Muscle layer of duodenum (tissue), 2 donors: Measurements from ENCODE around the gene ADGRL3.

Experiments
- H3K27ac ChIP-seq: one replicate; pipeline ENCODE4 v1.7.0; 2013; ENCODE audit warnings: mild to moderate bottlenecking, low read length
- H3K27me3 ChIP-seq: one replicate; pipeline ENCODE4 v1.7.0; 2013; ENCODE audit warnings: low read depth, mild to moderate bottlenecking, control low read depth, low read length
- H3K36me3 ChIP-seq, 2 donors: one replicate each; pipeline ENCODE4 v1.7.0; 2013; ENCODE audit warnings: low read length in 2 of 2, control low read depth in 1 of 2, mild to moderate bottlenecking in 1 of 2; ENCODE audit not compliant: insufficient read depth in 2 of 2, control insufficient read depth in 1 of 2
- H3K4me1 ChIP-seq, 2 donors: one replicate each; pipeline ENCODE4 v1.7.0; 2013; ENCODE audit warnings: low read length in 2 of 2, mild to moderate bottlenecking in 2 of 2, control low read depth in 1 of 2, moderate library complexity in 1 of 2; ENCODE audit not compliant: insufficient read depth in 2 of 2, control insufficient read depth in 1 of 2
- H3K4me3 ChIP-seq, 2 donors: one replicate each; pipeline ENCODE4 v1.7.0; 2013; ENCODE audit warnings: low read length in 2 of 2, low read depth in 1 of 2, mild to moderate bottlenecking in 1 of 2
- H3K9me3 ChIP-seq, 2 donors: one replicate each; pipeline ENCODE4 v1.7.0; 2013; ENCODE audit warnings: low read length in 2 of 2, control low read depth in 1 of 2, mild to moderate bottlenecking in 1 of 2; ENCODE audit not compliant: control insufficient read depth in 1 of 2
- donor health status: healthy.

Gene ADGRL3

DNA sequence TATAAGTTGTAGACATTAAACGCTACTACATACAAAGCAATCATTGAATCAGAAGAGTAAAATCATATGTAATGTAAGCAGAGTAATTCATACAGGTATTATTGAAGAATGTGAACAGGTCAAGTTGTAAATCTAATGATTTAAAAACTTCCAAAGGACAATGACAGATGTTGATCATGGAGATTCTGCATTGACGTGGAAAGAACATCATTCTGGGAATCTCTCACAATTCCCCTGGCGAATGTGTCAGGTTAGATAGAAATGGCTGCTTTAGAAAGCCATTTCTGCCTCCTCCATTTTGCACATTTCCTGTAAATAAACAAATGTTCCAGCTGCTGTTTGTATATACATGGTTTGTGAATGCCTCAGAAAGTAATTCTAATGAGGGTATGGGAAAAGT is 719.4 kb downstream of the ADGRL3 start:
- H3K36me3 ChIP-seq, result no peaks in the 10 kb centered on the region
- H3K27me3 ChIP-seq, result no peaks in the 10 kb centered on the region
- no peak overlapping the region for H3K4me3 ChIP-seq
- no peaks in the 10 kb centered on the region for H3K4me1 ChIP-seq
- H3K9me3 ChIP-seq, result no peaks in the 10 kb centered on the region
- no peak overlapping the region for H3K27ac ChIP-seq

DNA sequence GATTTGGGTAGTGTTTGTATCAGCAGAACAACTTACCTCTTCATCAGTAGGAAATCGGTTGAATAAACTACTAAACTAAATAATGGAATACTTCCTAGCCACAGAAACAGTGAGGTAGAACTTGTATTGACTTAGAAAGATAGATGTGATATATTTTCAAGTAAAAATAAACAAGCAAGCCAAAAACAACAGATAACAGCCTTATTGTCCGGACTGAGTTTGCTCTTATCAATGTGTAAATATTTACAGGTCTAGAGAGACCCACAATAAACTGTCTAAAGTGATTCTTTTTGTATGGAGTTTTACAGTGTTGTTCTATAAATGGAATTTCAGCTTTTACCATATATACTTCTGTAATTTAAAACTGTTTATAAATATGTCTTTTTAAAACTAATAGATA is 721.8 kb downstream of the ADGRL3 start:
- Histone ChIP-seq H3K4me3 (no peak overlapping the region), H3K36me3 (no peaks in the 10 kb centered on the region), H3K4me1 (no peaks in the 10 kb centered on the region), H3K9me3 (no peaks in the 10 kb centered on the region), H3K27me3 (no peaks in the 10 kb centered on the region), H3K27ac (no peak overlapping the region)

DNA sequence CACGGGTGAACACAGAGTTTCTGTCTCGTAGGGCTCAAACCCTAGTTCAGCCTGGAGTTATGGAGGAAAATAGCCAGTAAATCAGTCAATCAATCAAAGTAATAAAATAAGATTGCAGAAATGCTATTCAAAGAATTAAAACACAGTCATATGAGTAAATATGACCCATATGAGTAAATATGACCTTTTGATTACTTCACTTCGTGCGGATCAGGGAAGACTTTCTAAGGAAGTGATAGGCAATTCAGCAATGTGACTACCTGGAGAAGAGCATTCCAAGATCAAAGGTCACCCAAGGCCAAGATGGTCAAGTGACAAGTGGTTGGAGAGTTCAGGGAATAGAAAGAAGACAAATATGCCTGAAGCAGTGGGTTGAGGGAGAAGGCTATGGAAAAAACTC is 722.6 kb downstream of the ADGRL3 start:
- H3K36me3 ChIP-seq, result no peaks in the 10 kb centered on the region
- H3K27ac ChIP-seq, result no peak overlapping the region
- no peak overlapping the region for H3K4me3 ChIP-seq
- H3K9me3 ChIP-seq, result no peaks in the 10 kb centered on the region
- H3K4me1 ChIP-seq, result no peaks in the 10 kb centered on the region
- no peaks in the 10 kb centered on the region for H3K27me3 ChIP-seq

DNA sequence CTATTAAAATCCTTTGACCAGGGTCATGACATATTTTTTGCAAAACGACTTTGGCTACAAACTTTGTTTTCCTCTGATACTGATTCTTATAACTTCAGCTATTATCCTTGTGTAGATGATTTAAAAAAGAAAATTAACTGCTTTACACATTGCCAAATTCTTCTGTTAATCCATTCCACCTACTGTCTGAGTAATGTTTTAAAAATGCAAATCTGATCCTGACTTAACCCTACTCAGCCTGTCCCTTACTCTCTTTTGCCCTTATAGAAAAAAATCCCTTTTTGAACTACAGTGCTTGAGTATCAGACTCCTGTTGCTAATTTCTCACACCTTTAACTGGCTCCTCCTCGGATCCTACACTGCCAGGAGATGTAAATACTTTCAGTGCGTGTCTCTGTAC is 723.1 kb downstream of the ADGRL3 start:
- Histone ChIP-seq H3K4me1 (no peaks in the 10 kb centered on the region), H3K9me3 (no peaks in the 10 kb centered on the region), H3K36me3 (no peaks in the 10 kb centered on the region), H3K27ac (no peak overlapping the region), H3K4me3 (no peak overlapping the region), H3K27me3 (no peaks in the 10 kb centered on the region)

DNA sequence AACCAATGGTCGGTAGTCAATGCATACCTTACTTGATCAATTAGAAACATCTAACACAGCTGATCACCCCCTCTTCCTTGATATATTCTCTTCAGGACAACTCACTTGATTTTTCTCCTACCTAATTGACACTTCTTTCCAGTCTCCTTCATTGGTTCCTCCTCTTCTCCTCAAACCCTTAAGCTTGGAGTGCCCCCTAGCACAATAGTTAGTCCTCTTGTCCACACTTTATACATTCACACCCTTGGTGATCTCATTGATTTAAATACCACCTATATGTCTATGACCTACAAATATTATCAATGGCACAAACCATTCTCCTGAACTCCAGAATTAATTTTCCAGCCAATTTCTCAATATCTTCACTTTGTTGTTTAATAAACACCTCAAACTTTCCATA is 724.0 kb downstream of the ADGRL3 start:
- Histone ChIP-seq H3K4me3 (no peak overlapping the region), H3K27ac (no peak overlapping the region), H3K4me1 (no peaks in the 10 kb centered on the region), H3K27me3 (no peaks in the 10 kb centered on the region), H3K36me3 (no peaks in the 10 kb centered on the region), H3K9me3 (no peaks in the 10 kb centered on the region)

DNA sequence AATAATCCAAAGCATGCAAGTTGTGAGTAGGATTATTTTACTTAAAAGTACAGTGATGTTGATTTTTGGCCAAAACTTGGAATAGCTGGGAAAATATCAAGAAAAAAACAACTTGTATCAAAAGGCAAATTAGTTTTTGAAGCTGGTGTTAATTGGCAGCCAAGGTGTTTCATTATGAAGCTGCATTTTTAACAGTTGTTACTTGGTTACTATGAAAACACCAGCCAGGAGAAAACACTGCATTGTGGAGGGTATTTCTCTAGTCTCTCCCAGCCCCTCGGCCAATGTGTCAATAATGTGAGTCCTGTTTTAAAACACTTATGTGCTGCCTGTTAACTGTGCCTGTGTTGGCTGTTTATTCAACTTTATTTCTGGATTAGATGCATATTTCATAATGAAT is 733.4 kb downstream of the ADGRL3 start:
- Histone ChIP-seq H3K4me3 (no peak overlapping the region), H3K4me1 (no peaks in the 10 kb centered on the region), H3K27ac (no peak overlapping the region), H3K9me3 (no peaks in the 10 kb centered on the region), H3K36me3 (no peaks in the 10 kb centered on the region), H3K27me3 (no peaks in the 10 kb centered on the region)

DNA sequence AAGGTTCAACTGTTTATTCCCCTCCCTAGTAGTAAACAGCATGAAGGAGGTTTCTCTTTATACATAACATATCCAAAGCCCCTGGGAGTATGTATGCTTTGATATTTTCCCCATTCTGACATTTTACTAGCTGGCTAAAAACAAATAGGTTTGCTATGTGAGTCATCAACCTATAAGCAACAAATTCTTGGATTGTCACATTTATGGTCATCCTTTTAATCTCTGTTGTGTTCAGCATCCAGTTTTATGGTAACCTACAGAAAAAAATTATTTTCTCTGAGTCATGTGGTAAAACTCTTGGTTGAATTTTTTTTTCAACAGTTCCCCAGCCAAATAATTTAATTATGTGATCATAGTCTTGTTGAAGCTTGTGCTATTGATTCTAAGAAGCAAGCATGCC is 734.1 kb downstream of the ADGRL3 start:
- no peaks in the 10 kb centered on the region for H3K9me3 ChIP-seq
- H3K4me3 ChIP-seq, result no peak overlapping the region
- no peaks in the 10 kb centered on the region for H3K27me3 ChIP-seq
- H3K4me1 ChIP-seq, result no peaks in the 10 kb centered on the region
- no peaks in the 10 kb centered on the region for H3K36me3 ChIP-seq
- no peak overlapping the region for H3K27ac ChIP-seq

DNA sequence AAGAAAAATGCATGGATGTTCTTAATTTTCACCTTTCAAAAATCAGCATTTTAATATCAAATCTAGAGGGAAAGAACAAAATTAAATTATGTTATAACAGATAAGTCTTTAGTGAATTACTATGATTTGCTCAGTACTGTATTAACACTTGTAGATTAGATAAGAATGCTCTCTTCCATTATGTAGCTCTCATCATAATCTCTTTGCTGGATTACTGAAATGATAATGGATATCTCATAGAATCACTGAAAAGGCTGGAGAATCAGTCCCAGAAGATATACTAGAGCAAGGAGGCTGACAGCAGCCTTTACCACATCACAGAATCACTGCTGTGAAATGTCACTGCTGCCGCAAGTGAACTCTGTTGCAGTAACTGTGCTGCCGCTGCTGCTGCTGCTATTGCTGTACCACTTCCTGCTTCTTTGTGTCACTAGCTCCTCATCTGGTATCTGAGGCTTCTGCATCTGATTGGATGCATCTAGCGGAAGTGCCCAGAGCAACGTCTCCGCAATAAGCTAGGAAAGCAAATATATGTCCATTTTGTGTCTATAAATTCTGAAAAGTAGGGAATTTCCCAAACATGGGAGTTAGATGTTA is 738.2 kb downstream of the ADGRL3 start:
- no peaks in the 10 kb centered on the region for H3K36me3 ChIP-seq
- H3K27ac ChIP-seq, result no peak overlapping the region
- H3K4me3 ChIP-seq, result no peak overlapping the region
- no peaks in the 10 kb centered on the region for H3K27me3 ChIP-seq
- H3K4me1 ChIP-seq, result no peaks in the 10 kb centered on the region
- H3K9me3 ChIP-seq, result no peaks in the 10 kb centered on the region

DNA sequence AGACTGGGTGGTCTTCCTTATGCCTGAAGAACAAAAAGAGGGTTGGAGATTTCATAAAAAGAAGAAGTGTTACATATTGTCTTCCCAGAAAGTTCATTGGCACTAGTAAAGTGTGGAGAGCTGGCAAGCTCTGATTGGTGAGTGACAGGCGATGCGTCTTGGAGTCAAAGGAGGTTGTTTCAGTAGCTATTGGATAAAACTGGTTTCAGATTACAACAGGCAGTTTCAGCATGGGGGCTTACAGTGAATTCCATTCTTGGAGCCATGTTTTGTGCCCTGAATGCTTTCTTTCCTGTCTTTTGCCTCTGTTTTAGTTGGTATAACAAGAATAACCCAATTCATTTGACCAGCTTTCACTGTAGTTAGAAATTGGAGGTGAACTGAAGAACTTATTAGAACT is 750.5 kb downstream of the ADGRL3 start:
- Histone ChIP-seq H3K36me3 (no peaks in the 10 kb centered on the region), H3K4me1 (no peaks in the 10 kb centered on the region), H3K27ac (no peak overlapping the region), H3K27me3 (no peaks in the 10 kb centered on the region), H3K4me3 (no peak overlapping the region), H3K9me3 (no peaks in the 10 kb centered on the region)

DNA sequence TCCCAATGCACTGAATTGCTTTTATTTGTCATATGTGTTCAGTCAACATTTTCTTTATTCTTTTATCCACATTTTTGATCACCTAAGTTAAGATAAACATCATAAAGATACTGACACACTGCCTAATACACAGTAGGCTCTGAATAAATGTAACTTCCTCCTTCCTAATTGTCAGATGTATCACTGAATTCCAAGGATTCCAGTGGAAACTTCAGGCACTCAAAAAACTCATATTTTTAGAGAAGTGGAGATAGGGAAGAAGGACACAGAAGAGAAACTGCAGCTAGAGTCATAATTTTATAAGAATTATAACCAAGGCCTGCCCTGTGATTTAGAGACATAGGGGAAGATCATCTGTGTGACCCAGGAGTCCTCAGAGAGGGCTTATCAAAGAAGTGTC is 753.3 kb downstream of the ADGRL3 start:
- no peak overlapping the region for H3K4me3 ChIP-seq
- no peaks in the 10 kb centered on the region for H3K4me1 ChIP-seq
- H3K9me3 ChIP-seq, result no peaks in the 10 kb centered on the region
- no peak overlapping the region for H3K27ac ChIP-seq
- H3K36me3 ChIP-seq, result no peaks in the 10 kb centered on the region
- H3K27me3 ChIP-seq, result no peaks in the 10 kb centered on the region

DNA sequence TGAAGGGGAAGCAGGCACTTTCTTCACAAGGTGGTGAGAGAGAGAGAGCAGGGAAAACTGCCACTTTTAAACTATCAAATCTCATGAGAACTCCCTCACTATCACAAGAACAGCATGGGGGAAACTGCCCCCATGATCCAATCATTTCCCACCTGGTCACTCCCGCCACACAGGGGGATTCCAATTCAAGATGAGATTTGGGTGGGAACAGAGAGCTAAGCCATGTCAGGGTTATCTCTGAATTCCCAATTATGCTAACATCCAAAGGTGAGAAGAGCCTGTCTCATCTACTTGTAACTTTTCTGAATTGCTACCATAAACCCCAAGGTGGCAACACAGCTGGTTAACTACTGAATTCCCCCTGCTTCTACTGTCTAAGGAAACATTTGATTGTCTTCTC is 758.5 kb downstream of the ADGRL3 start:
- no peak overlapping the region for H3K27ac ChIP-seq
- H3K4me1 ChIP-seq, result no peaks in the 10 kb centered on the region
- no peak overlapping the region for H3K4me3 ChIP-seq
- no peaks in the 10 kb centered on the region for H3K9me3 ChIP-seq
- H3K27me3 ChIP-seq, result no peaks in the 10 kb centered on the region
- H3K36me3 ChIP-seq, result no peaks in the 10 kb centered on the region

DNA sequence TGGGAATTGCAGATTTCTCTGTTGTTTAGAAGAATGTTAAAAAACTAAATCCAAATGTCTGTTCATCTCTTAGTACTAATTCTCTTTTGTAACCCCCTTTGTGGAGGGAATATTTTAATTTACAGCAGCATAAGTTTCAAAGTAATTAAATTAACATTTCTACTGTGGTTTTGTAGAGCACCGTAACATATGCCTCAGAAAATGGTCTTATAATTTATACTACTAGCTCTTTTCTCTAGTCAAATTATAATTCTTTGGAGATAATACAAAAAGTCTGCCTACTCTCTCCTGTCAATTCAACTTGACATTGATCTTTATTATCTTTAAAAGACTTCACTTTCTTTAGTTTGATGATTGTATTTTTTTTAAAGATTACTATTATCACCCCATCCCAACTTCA is 759.0 kb downstream of the ADGRL3 start:
- Histone ChIP-seq H3K9me3 (no peaks in the 10 kb centered on the region), H3K4me1 (no peaks in the 10 kb centered on the region), H3K4me3 (no peak overlapping the region), H3K27me3 (no peaks in the 10 kb centered on the region), H3K36me3 (no peaks in the 10 kb centered on the region), H3K27ac (no peak overlapping the region)
